GM21786 (cell line): Measurements from ENCODE around the gene PASK.

Experiments used
- ATAC-seq: cut with Tn5 transposase; IDR thresholded peaks from one replicate; pipeline ENCODE4 v1.9.1; 2021; ENCODE audit not compliant: unreplicated experiment

PASK gene

GRCh38 chr2:241084856-241085444, 64.3 kb downstream of the PASK start:
- no peak for ATAC-seq

DNA sequence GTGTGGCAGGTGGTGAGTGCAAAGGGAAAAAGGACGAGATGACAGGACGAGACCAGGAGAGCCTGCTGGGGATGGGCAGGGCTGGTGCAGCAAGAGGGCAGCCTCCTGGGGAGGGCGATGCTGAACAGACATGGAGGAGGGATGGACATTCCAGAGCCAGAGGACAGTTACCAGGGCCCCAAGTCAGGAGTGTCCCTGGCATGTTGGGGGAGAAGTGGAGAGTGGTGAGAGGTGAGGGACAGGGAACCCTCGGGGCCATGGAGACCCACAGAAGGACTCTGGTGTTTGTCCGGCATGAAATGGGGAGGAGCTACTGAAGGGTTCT, 66.2 kb downstream of the PASK start:
- no peak for ATAC-seq

DNA sequence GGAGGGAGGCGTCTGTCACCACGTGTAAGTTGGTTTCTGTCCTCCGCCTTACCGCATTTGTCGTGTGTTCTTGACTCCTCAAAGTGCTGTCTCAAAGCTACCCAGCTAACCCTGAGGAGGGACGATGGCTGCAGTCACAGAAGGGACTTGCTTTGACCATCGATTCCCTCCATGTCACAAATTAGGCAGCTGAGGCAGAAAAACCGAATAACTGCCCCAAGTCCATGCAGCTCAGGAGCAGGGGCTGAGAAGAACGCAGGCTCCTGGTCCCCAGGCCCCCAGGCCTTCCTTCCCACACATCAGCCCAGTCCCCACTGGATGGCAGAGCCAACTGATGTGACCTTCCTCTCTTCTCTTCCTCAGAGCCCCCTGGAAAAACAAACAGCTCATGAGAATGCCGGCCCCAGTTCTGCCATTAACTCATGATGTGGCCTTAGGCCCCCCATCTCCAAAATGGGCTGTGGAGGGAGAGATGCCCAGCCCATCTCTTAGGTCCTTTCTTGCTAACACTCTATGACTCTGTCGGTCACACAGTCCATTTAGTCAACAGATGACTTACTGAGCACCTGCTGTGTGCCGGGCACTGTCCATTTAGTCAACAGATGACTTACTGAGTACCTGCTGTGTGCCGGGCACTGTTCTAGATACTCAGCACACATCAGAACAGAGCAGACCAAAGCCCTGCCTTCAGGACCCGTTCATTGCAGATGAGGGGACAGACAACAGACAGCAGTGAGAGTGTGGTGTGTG, 66.8 kb downstream of the PASK start:
- ATAC-seq, result no peak

DNA sequence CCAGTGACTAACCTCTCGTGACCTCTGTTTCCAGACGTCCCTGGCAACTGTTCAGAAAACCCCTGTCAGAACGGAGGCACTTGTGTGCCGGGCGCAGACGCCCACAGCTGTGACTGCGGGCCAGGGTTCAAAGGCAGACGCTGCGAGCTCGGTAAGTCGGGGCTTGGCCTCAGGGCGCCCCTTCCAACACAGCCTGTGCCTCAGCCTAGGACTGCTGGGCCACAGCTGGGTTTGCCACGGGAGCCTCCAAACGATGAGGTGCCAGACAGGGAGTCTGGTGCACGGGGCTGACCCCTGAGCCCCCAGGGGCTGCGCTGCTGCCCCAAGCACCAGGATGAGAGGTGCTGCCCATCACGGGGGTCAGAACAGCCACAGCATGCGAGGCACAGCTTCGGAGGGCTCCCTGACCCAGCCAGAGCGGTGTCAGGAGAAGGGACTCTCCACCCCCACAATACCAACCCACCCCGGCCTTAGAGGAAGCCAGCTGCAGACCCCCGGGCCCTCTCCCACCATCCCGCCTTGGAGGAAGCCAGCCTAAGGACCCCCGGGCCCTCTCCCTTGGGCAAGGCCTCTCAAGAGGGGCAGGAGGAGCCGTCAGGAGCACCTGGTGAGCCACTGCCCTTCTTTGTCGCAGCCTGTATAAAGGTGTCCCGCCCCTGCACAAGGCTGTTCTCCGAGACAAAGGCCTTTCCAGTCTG, 67.5 kb downstream of the PASK start:
- ATAC-seq, result no peak

DNA sequence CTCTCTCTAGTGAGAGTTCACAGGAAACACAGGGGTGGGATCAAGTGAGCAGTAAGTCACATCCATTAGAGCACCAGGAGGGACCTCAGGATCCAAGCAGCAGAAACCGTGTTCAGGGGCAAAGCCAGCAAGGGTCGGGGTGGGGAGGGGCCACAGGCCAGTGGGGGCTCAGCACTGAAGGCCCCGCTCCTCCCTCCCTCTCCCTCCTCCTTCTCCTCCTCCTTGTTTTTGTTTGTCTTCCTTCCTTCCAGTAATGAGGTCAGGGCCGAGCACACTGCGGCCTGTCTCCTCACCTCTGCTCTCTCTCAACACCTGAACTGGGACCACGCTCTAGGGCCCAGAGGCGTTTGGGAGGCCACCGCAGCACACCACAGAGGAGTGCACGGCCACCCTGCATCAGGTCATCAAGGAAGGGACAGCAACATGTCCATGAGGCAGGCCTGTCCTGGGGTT, 68.1 kb downstream of the PASK start:
- no peak for ATAC-seq

DNA sequence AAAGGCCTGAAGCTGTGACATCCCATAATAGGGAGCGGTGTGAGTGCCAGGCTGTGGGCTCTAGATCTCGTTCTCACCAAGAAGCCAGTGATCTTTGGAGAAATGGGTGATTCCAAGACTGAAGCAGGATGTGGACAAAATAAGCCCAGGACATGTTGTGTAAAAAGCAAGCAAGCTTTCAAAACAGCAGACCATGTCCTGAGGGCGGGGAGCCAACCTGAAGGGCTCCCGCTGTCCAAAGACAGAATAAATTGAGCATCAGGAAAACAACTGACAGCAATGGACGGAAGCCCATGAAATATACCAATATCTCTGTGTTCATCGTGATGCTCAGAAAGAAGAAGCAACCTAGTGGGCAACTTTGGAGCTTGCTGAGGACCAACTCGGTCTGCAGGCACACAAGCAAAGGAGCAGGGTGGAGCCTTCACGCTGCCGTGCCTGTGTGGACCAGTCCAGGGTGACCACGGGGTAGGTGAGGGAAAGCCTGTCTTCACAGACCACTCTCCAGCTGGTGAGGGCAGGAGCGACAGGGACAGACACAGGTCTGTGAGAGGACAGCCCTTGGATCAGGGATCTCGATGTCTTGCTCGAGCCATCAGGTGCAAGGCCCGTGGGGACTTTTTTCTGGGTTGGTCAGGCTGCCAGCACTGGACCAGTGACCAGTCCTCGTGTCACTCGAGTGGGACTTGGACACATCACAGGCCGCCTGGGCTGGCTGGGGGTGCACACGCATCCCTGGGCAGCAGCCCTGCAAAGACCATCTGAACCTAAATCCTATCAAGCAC, 68.7 kb downstream of the PASK start:
- ATAC-seq, result no peak

- ATAC-seq, result no peak
These were observed 74.3 kb downstream of the PASK start for GRCh38 chr2:241074901-241075540.

- no peak for ATAC-seq
These were observed 75.0 kb downstream of the PASK start for GRCh38 chr2:241074065-241074818.

DNA sequence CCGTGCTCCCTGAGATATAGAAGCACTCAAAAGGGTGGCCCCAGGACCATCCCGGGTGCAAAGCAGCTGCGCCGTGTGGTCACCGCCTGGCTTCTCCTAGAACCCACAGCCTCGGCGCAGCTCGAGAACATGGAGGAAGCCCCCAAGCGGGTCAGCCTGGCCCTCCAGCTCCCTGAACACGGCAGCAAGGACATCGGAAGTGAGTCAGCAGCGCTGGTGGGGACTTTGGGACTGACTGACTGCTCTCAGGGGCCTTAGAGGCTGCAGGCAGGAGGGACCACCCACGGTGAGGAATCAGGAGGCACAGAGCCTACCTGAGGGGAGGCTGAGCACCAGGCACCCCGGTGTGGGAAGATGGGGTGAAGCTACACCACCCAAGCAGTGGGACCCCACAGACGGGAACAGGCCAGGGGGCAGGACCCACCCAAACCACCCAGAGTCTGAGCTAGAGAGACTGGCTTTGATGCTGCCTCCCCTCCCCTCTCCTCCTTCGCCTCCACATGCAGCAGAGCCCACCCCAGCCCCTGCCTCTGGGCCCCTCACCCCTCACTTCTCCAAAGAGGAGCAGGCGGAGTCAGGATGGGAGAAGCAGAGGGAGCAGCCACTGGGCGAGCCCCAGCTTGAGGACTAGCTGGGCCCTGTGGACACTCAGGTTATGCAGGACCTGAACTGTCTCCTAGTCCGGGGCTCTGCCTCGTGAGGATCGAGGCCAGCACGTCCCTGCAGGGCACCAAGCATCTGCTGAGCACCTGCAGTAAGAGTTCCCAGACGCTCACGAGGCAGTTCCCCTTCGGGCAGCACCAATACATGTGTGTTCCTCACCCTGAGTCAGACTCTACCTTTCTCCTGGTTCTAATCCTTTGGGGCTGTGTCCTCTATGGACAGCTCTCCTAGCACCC, 75.9 kb downstream of the PASK start:
- no peak for ATAC-seq

GRCh38 chr2:241072553-241073165, 76.6 kb downstream of the PASK start:
- no peak for ATAC-seq

DNA sequence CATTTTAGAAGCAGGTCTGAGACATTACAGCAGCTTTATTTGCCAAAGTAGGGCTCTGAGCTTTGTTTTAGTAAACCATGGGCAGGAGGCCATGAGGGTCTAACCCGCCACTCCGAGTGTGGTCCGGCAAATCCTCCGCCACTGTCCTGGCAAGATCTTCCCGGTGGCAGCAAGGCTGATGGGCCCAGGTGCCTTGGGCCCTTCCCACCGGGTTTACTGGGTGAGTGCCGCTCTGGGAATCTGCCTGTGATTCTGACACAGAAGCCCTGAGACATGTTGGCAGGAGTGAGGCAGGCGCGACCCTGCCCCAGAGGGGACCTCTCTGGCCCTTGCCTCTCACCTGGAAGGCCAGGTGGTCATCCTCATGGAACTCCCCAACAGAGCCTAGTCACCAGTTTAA, 77.1 kb downstream of the PASK start:
- ATAC-seq, result no peak

DNA sequence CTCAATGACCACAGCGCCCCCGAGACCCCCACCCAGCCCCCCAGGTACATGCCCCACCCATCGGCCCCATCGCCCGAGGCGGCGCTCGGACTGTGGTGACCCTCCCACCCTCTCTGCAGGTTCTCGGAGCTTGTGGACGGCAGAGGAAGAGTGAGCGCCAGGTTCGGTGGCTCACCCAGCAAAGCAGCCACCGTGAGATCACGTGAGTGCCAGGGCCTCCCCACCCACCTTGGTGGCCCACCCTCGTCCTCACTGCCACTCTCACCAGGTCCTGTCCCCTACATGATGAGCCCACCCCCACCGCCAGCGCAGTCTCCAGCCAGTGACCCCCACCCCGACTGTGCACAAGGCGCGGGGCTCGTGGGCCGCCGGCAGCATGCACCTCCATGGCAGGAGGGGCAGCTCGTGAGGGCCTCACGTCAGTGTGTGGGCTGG, 77.6 kb downstream of the PASK start:
- no peak for ATAC-seq

GRCh38 chr2:241070811-241071676, 78.2 kb downstream of the PASK start:
- no peak for ATAC-seq

DNA sequence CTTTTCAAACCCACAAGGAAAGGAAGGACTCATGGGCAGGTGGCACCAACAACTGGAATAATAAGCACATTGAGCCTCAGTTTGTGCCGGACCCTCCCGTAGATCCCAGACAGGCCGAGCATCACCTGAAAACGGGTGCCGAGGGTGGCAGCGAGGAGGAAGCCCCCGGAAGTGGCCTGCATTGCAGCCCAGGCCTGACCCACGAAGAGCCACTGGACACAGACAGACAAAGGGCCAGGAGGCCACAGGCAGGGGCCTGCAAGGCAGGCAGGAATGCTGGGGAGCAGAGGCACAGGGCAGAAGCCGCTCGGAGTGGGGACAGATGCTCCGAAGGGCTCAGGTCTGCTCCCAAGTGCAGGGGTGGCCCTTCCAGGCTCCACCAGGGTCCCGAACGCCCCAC, 78.9 kb downstream of the PASK start:
- no peak for ATAC-seq

DNA sequence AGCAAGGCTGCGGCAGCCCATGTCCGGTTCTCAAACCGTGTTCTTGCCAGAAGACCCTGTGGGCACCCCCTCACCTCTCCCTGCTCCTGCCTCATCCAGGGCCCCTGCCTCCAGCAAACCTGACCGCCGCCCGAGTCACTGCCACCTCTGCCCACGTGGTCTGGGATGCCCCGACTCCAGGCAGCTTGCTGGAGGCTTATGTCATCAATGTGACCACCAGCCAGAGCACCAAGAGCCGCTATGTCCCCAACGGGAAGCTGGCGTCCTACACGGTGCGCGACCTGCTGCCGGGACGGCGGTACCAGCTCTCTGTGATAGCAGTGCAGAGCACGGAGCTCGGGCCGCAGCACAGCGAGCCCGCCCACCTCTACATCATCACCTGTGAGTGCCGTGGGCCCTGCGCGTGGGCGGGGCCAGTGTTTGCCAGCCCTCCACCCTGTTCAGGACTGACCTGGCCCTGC, 79.4 kb downstream of the PASK start:
- ATAC-seq, result no peak

DNA sequence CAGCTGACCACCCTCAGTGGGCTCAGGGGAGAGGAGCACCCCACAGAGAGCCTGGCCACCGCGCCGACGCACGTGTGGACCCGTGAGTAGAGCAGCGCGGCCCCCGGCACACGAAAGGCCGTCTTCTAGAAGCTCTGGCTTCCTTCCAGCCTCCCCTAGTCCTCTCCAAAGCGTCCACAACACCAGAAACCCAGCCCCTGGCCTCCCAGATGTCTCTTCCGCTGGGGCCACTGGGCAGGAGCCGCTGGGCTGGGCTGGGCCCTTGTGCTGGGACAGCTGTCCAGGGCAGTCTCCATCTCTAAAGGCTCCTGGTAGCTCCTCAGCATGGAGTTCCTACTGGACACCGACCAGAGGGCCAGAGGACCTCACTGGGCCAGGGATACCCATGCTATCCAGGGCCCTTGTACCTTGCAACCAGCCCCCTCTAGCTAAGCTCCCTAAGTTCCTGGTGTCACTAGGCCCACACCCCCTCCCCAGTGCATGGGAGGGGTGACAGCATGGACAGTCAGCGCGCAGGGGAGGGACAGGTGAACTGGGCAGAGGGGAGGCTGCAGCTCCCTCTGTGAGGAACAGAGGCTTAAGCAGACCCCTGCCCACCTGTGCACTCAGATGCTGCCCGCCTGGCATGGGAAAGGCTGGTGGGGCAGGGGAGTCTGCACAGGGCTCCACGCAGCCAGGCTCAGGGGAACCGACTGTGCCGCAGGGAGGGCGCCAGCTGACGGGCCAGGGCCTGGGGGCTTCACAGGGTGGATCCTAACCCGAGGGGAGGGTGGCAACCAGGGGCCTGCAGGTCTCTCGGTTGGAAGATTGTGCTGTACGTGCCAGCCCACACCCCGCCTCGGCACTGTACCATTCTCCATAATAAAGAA, 80.1 kb downstream of the PASK start:
- no peak for ATAC-seq
